GM18867 (cell line): ENCODE results near the gene UBA1.

Experiments
- ATAC-seq: cut with Tn5 transposase; IDR thresholded peaks from one replicate; pipeline ENCODE4 v1.9.1; 2021; ENCODE audit warnings: mild to moderate bottlenecking, moderate library complexity; ENCODE audit not compliant: unreplicated experiment

UBA1 gene

DNA sequence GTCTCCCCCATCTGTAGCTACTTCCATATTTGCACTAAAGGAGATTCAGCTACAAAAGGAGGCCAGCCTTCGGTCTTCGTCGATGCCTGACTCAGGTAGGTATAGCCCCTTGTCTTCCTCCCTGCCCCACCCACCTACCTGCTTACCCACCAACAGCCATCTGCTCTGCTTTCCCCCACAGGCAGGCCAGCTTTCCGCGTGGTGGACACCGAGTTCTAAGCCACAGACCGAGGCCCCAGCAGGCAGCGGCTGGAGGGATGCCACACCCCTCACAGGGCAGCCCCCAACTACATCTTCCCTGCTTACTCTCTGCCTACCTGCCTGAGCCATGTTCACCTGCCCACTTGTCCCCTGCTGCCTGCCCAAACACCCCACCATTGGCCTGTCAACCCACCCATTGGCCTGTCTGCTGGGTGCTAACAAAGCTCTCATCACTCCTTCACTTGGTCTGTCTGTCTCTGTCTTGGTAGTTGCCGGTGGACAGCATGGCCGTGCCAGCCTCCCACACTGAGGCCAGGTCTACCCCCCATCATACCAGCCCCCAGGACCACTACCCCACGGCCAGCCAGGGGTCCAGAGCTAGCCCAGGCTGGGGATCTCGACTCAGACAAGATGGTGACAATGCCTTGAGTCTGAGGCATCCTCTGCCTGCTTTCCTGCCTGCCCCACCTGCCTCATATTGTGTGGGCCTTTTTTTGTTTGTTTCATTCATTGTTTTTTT, 35.1 kb downstream of the UBA1 start:
- no peak for ATAC-seq

DNA sequence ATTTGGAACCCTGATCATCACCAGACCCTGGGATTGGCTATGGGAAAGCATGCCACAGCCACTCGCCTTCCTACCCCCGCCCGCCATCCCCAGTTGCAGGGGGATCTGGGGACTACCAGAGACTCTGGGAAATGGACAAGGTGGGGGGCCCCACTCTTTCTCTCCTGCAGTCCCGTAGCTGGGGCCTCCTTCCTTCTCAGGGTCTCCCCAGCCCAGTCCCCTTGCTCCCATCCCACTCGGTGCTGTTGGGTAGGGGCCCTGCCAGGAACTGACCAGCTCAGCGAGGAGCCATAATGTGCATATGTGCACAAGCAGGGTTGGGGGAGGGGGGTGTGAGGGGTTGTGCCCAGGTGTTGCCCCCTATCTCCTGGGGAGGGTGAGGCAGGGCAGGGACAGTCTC, 35.8 kb downstream of the UBA1 start:
- ATAC-seq = no peak

GRCh38 chrX:47230136-47230868, 36.7 kb downstream of the UBA1 start:
- ATAC-seq = no peak

DNA sequence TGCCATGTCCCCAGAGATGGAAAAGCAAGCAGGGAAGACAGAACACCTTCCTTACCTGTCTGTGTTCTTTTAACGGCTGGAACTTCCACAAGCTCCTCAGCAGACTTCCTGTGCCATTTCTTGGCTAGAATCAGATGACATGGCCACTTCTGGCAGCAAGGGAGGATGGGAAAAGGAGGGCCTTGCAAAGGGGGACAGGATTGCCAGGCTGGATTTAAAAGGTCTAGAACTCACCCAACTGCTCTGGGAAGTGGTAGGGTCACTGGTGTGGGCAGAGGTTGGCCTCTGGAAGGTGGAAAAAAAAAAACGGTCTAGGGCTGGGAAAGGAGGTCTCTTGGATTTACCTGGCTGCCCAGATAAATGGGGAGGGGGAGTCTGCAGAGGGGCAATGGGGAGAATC, 37.5 kb downstream of the UBA1 start:
- ATAC-seq = no peak

- no peak for ATAC-seq
Measured at GRCh38 chrX:47232197-47232802, 38.7 kb downstream of the UBA1 start.

DNA sequence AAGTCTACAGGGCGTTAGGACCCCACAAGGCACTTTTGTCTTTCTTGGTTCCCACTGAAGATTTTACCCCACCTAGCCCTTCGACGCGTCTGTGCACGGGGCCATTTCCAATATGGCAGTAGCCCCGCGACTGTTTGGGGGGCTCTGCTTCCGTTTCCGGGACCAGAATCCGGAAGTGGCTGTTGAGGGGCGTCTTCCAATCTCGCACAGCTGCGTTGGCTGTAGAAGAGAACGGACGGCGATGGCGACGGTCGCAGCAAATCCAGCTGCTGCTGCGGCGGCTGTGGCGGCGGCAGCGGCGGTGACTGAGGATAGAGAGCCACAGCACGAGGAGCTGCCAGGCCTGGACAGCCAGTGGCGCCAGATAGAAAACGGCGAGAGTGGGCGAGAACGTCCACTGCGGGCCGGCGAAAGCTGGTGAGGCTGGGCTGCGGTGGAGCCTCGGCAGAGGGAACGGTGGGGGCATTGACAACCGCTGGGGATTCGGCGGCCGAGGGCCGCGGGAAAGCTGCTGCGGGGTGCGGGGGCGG, 39.2 kb downstream of the UBA1 start, which contains the start of gene USP11:
Gene USP11, plus strand, starts transcription at position 207 of the 530 bp plus-strand sequence. Its CDS starts 35 bp downstream, at position 242.
- peak; percentile 20 for ATAC-seq

DNA sequence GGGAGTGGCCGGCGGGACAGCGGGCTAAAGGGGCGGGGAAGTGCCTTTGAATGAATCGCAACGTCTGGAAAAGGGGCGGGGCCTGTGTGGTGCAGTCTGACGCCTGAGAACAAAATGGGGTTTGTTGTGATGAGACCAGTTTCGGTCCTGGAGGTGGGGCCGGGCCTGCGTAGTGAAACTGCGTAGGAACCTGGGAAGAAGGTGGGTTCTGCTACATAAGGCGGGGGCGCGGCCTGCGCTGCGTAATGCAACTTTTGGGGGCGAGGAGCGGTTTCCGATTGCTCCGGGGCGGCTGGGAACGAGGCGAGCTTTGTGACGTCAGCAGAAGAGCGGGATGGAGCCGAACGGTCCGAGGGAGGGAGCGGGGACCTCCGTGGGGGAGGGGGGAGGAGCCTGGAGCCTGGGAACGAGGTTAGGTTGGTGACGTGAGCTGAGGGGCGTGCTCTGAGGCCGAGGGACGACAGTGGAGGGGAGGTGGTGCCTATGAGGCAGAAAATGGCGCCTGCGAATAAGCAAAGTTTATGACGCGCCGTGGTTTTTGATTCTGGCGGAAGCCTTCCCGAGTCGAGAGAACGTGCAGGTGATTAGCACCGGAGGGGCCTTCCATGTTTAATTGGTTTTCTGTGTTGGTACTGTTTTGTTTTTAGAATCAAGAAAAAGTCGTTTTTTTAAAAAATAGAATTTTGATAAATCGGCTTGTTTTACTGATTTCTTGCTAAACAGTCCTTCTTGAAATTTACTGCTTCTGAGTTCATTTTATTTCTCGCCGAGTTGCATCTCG, 39.9 kb downstream of the UBA1 start:
- ATAC-seq = peak; percentile 77

- ATAC-seq = no peak
Measured at GRCh38 chrX:47234583-47234982, 41.0 kb downstream of the UBA1 start.

GRCh38 chrX:47235691-47236103, 42.1 kb downstream of the UBA1 start:
- no peak for ATAC-seq

DNA sequence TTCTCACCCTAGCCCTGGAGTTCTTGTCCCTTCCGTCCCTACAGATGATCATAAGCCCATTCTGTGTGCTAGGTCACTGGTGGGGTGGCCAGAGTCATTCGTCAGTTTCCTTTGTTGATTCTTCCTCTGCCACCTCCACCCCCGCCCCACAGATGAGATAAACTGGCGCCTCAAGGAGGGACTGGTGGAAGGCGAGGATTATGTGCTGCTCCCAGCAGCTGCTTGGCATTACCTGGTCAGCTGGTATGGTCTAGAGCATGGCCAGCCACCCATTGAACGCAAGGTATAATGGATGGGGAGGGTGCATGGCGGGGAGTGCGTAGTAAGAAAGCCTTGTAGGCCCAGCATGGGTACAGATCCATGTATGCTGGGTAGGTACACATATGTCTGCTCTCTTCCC, 45.6 kb downstream of the UBA1 start:
- ATAC-seq = no peak

DNA sequence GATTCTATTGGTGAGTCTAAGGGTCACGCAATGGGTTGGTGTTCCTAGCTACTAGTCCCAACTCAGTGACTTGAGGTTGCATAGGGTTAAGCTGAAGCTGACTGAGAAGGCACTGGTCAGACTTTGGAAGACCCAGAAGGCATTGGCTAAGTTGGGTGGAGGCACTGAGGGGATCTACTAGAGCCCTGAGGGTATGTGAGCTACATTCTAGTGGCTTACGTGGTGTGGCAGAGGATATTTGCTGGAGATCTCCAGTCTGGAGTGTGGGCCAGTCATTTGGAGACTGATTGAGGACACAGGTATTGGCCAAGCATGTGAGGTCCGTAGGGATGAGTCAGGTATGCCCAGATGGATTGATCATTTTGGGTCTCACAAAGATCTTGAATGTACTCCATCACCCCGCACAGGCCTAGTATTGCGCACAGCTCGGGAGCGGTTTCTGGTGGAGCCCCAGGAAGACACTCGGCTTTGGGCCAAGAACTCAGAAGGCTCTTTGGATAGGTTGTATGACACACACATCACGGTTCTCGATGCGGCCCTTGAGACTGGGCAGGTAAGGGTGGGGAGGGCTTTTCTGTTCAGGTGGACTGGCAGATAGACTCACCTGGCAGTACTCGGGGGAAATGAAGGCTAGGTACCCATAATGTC, 46.4 kb downstream of the UBA1 start:
- ATAC-seq = no peak

GRCh38 chrX:47240619-47241018, 47.0 kb downstream of the UBA1 start:
- no peak for ATAC-seq

DNA sequence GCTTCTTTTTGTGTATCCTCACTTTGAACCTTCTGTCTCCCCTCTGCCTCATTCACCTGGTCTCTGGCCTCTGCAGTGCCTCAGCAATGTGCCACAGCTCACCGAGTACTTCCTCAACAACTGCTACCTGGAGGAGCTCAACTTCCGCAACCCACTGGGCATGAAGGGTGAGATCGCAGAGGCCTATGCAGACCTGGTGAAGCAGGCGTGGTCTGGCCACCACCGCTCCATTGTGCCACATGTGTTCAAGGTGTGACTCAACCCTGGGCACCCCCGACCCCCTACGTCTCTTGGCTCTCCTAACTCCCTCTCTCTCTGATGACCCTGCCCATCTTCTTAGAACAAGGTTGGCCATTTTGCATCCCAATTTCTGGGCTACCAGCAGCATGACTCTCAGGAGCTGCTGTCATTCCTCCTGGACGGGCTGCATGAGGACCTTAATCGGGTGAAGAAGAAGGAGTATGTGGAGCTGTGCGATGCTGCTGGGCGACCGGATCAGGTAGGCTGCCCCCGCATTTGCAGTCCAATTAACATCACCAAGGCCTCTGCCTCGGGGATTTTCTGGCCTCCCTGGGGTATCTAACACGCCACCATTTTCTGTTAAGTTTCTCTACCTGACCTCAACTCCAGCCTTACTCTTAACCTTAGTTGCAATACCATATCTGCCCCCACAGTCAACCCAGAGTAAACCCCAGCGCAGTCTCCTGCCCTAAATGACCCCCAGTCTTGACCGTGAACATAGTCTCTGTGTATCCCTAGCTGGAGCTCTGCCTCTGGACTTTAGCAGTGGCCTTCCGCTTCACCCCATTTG, 47.8 kb downstream of the UBA1 start:
- ATAC-seq = no peak

GRCh38 chrX:47242321-47242720, 48.7 kb downstream of the UBA1 start:
- no peak for ATAC-seq

GRCh38 chrX:47243351-47243750, 49.7 kb downstream of the UBA1 start:
- ATAC-seq = no peak

GRCh38 chrX:47244676-47245075, 51.0 kb downstream of the UBA1 start:
- no peak for ATAC-seq

- ATAC-seq = no peak
Measured at GRCh38 chrX:47245156-47245555, 51.5 kb downstream of the UBA1 start.

DNA sequence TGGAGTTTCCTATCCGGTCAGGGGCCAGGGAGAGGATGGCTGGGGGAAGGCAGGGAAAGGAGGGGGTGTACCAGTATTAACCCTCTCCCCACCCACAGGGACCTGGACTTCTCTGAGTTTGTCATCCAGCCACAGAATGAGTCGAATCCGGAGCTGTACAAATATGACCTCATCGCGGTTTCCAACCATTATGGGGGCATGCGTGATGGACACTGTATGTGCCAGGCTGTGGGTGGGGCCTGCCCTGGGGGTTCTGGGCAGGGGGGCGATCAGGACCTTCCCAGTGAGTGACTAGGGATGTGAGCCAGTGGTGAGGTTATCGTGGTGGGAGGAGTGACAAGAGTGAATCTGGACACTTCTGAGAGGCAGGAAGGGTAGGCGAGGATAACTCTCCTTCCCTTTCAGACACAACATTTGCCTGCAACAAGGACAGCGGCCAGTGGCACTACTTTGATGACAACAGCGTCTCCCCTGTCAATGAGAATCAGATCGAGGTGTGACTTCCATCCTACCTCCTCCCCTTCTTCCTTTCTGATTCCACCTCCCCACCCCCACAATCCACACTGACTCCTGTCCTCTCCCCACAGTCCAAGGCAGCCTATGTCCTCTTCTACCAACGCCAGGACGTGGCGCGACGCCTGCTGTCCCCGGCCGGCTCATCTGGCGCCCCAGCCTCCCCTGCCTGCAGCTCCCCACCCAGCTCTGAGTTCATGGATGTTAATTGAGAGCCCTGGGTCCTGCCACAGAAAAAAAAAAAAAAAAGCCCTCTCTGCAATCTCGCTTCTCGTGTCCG, 53.8 kb downstream of the UBA1 start:
- ATAC-seq = no peak

GRCh38 chrX:47247999-47248320, 54.3 kb downstream of the UBA1 start:
- no peak for ATAC-seq
